SH-SY5Y (cell line): Measurements from ENCODE around the gene SENP2.

ENCODE experiments used
- GATA2 ChIP-seq: IDR thresholded peaks from 2 replicates; pipeline ENCODE4 v1.6.1; 2011; ENCODE audit warnings: mild to moderate bottlenecking, low read depth, low read length
- GATA3 ChIP-seq: IDR thresholded peaks from 2 replicates; pipeline ENCODE4 v1.6.1; 2011; ENCODE audit warnings: low read depth, mild to moderate bottlenecking, low read length, moderate library complexity

GRCh38 chr3:185640308-185640707 is 54.2 kb downstream of the SENP2 start:
- TF ChIP-seq GATA2 (no peak), GATA3 (no peak)
